Upper lobe of left lung (tissue), 4 donors: ENCODE data around the gene TRIOBP.

Source experiments
- EP300 ChIP-seq, 4 donors: sonication (generic); formaldehyde crosslinking; IDR thresholded peaks; one replicate each; pipeline ENCODE4 v1.5.1; 2017; ENCODE audit warnings: antibody characterized with exemption in 4 of 4, control low read depth in 2 of 4
- POLR2A ChIP-seq, 4 donors: fragments of 450-650 bp; IDR thresholded peaks; one replicate each; pipeline ENCODE4 v1.5.1; 2016 to 2017; ENCODE audit warnings: antibody characterized with exemption in 4 of 4, mild to moderate bottlenecking in 2 of 4
- POLR2AphosphoS5 ChIP-seq, 2 donors: sonication (generic); formaldehyde crosslinking; IDR thresholded peaks; one replicate each; pipeline ENCODE4 v1.5.1; 2017; ENCODE audit warnings: antibody characterized with exemption in 2 of 2
- TF ChIP-seq, protein P1 (sequence below), 6 experiments: fragments of 450-650 bp in 4 of 6; fragments of 200-600 bp in 2 of 6; sonication (generic) in 2 of 6; IDR thresholded peaks; one replicate each; pipeline ENCODE4 v1.5.1; 2016 to 2019; ENCODE audit warnings: antibody characterized with exemption in 6 of 6

DNA sequence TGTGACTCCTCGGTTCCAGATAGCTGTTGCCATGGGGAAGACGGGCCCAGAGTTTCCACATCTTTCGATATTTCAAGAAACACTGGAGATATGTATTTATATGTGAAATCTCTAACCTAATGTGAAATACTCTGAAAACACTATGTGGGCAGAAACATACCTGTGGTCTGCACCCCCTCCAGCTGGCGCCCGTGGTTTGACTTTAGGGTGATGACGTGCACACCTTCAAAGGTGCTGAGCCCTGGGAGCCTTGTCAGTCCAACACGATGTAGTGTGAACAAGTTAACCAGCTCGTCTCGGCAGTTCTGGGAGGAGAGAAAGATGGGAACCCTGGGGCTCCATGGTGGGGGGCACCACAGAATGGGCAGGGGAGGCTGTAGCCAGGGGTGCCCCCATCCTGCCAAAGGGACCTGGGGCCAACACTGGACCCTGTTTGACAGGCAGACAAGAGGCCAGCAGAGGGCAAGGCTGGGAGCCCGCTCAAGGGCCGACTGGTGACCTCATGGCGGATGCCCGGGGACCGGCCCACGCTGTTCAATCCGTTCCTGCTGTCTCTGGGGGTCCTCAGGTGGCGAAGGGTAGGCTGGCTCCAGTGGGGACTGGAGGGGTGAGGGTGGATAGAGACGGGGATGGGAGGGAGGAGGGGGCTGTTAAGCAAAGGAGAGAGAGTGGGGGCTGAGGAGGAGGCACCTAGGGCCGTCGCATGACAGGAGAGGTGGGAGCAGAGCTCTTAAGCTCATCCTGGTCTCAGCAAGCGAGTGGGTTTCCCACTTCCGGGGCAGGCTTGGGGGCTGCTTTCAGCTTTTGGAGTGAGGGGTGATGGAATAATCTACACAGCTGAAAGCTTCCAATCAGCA lies 43.8 kb downstream of the TRIOBP start:
- TF ChIP-seq, protein P1, sequence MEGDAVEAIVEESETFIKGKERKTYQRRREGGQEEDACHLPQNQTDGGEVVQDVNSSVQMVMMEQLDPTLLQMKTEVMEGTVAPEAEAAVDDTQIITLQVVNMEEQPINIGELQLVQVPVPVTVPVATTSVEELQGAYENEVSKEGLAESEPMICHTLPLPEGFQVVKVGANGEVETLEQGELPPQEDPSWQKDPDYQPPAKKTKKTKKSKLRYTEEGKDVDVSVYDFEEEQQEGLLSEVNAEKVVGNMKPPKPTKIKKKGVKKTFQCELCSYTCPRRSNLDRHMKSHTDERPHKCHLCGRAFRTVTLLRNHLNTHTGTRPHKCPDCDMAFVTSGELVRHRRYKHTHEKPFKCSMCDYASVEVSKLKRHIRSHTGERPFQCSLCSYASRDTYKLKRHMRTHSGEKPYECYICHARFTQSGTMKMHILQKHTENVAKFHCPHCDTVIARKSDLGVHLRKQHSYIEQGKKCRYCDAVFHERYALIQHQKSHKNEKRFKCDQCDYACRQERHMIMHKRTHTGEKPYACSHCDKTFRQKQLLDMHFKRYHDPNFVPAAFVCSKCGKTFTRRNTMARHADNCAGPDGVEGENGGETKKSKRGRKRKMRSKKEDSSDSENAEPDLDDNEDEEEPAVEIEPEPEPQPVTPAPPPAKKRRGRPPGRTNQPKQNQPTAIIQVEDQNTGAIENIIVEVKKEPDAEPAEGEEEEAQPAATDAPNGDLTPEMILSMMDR (IDR thresholded peaks at IDR 0.05), result no peak
- no peak for TF ChIP-seq POLR2A (IDR thresholded peaks at IDR 0.05)
- no peak for TF ChIP-seq POLR2AphosphoS5 (IDR thresholded peaks at IDR 0.05)
- TF ChIP-seq EP300 (IDR thresholded peaks at IDR 0.05), result no peak
